SH-SY5Y (cell line): ENCODE measurements around the gene NRGN.

Experiments used
- GATA2 ChIP-seq: IDR thresholded peaks from 2 replicates; pipeline ENCODE4 v1.6.1; 2011; ENCODE audit warnings: mild to moderate bottlenecking, low read depth, low read length
- GATA3 ChIP-seq: IDR thresholded peaks from 2 replicates; pipeline ENCODE4 v1.6.1; 2011; ENCODE audit warnings: low read depth, mild to moderate bottlenecking, low read length, moderate library complexity

GRCh38 chr11:124722176-124722575 lies 17.6 kb upstream of the NRGN start:
- TF ChIP-seq GATA3 (no peak), GATA2 (no peak)
